ENCODE data around the gene IQGAP1. TPM values are rescaled to one million over a fixed set of nuclear protein-coding genes. Genes with fewer than 3 reads are reported as not detected.
"Not testable (repeated sequence)": the region's sequence is repeated elsewhere in the genome, so short reads cannot be mapped to it uniquely, and the experiment has no call there.

The IQGAP1 gene
- total and polyA plus RNA-seq, 5 donors, result 30.0 to 57.9 (median 53.6) TPM

DNA sequence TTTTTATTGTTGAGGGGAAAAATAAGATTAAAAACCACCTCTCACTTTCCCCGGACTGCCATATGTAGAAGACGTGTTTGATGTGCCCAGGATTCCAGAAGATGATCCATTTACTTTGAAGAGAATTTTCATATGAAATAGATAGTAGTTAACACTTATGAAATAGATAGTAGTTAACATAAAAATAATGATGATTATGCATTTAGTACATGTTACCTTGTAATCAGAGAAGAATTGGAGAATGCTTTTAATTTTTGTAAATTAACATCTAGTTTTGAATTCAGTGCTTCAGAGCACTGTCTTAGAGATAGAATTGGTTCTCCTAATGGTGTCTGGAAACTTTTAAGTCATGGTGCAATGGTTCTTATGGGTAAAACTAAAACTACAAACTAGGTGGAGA is 95.6 kb downstream of the IQGAP1 start:
- WGBS, result 88% methylated on average over 2 of the region's 2 CpGs
- intact Hi-C loops (cut with DNase I), result loop anchor here in 3 of 4 donors (2.0 to 10.0 kb wide), 3 partner anchors 121 to 163 kb away; no protein-coding TSS in a partner anchor
- H3K4me3 ChIP-seq (ENCODE audit: low read length), result no peak overlapping the region
- no peaks in the 10 kb centered on the region for H3K27me3 ChIP-seq (ENCODE audit: control insufficient read depth, insufficient read depth)
- no peaks in the 10 kb centered on the region for H3K4me1 ChIP-seq (ENCODE audit: control insufficient read depth, insufficient read depth, low read length)
- H3K27ac ChIP-seq (ENCODE audit: low read length), result no peak overlapping the region
- ATAC-seq (no peak), DNase-seq (no peak)
- H3K9me3 ChIP-seq (ENCODE audit: control insufficient read depth, low read length), result no peaks in the 10 kb centered on the region

DNA sequence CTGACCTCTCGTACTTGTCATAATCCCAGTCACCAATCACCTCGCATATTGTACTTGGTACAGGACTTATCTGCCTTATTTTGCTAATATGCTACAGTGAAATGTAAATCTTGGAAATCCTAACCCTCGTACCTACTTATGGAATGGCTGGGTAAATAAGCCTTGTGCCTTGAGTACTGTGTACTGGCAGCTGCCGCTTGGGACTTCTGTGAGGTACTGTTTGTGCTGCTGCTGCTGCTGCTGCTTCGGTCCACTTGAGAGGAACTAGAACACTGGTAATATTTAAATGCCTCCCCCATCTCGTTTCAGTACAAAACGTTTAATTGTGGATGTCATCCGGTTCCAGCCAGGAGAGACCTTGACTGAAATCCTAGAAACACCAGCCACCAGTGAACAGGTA is 99.1 kb downstream of the IQGAP1 start:
- Histone ChIP-seq H3K4me1 (ENCODE audit: control insufficient read depth, insufficient read depth, low read length) (no peaks in the 10 kb centered on the region), H3K27me3 (ENCODE audit: control insufficient read depth, insufficient read depth) (no peaks in the 10 kb centered on the region), H3K4me3 (ENCODE audit: low read length) (no peak overlapping the region), H3K27ac (ENCODE audit: low read length) (no peak overlapping the region), H3K9me3 (ENCODE audit: control insufficient read depth, low read length) (no peaks in the 10 kb centered on the region)
- intact Hi-C loops (cut with DNase I), result loop anchor here in 2 of 4 donors (5.0 to 10.0 kb wide), 2 partner anchors 162 to 165 kb away; no protein-coding TSS in a partner anchor
- ATAC-seq, result no peak
- no peak for DNase-seq
- WGBS, result 94% methylated on average over 8 of the region's 8 CpGs

DNA sequence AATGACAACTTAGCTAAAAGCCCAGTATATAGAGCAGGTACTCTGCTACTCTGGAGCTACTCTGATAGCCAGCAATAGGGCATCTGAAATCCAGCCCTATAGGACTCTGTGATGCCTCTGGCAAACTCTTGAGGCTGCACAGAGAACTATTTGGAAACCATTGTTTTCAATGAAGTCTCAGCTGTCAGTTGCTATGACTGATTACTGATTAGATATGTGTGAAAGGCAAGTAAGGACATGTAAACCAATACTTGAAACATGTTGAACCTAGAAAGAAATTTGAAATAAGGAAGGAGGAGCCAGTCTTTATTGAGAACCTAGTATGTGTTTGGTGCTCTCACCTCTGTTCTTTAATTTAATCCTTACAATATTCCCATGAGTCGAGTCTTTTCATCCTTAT is 101.5 kb downstream of the IQGAP1 start:
- Histone ChIP-seq H3K27me3 (ENCODE audit: control insufficient read depth, insufficient read depth) (no peaks in the 10 kb centered on the region), H3K4me3 (ENCODE audit: low read length) (no peak overlapping the region), H3K9me3 (ENCODE audit: control insufficient read depth, low read length) (no peaks in the 10 kb centered on the region), H3K27ac (ENCODE audit: low read length) (no peak overlapping the region), H3K4me1 (ENCODE audit: control insufficient read depth, insufficient read depth, low read length) (no peaks in the 10 kb centered on the region)
- DNase-seq (no peak), ATAC-seq (no peak)
- intact Hi-C loops (cut with DNase I), result loop anchor here in 2 of 4 donors (5.0 to 10.0 kb wide), 2 partner anchors 165 to 167 kb away; no protein-coding TSS in a partner anchor
- 98% methylated on average over 1 of the region's 1 CpG for WGBS

DNA sequence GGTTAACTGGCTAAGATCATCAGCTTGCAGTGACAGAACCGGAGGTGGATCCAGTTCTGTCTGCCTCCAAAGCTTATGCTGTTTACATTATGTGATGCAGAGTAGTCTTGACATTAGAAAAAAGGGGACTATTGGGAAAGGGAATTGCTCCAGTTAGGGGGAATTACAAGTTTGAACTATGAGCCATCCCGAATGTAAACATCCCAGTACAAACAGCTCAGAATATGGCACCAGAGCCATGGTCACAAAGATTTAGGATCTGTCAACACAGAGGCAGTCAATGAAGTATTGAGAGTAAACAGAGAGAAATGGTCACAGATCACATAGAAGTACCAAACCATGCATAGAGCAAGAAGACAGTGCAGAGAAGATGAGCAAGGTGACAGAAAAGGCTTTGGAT is 101.9 kb downstream of the IQGAP1 start:
- intact Hi-C loops (cut with DNase I), result loop anchor here in 2 of 4 donors (5.0 to 10.0 kb wide), 2 partner anchors 165 to 168 kb away; no protein-coding TSS in a partner anchor
- Histone ChIP-seq H3K27me3 (ENCODE audit: control insufficient read depth, insufficient read depth) (no peaks in the 10 kb centered on the region), H3K27ac (ENCODE audit: low read length) (no peak overlapping the region), H3K9me3 (ENCODE audit: control insufficient read depth, low read length) (no peaks in the 10 kb centered on the region), H3K4me1 (ENCODE audit: control insufficient read depth, insufficient read depth, low read length) (no peaks in the 10 kb centered on the region), H3K4me3 (ENCODE audit: low read length) (no peak overlapping the region)
- WGBS, result 96% methylated on average over 2 of the region's 2 CpGs
- DNase-seq (no peak), ATAC-seq (no peak)

DNA sequence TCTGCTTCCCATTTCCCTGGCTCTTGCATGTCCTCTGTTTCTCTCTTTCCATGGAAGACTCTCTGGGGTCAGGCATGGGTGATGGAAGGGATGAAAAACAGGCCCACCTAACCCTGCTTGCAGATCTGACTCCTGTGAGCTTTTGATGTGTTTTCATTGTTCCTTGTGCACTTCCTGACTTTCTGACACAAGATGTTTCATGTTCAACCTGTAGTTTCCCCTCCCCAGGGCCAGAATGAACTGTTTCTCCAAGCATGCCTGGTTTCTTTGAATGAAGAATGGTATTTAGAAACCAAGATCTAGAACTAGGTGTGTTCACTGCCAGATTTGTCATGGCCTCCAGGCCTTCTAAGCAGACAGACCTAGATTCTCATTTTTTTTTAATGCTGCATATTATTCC is 105.6 kb downstream of the IQGAP1 start:
- no peak for DNase-seq
- no peak for ATAC-seq
- Histone ChIP-seq H3K27me3 (ENCODE audit: control insufficient read depth, insufficient read depth) (no peaks in the 10 kb centered on the region), H3K4me3 (ENCODE audit: low read length) (no peak overlapping the region), H3K4me1 (ENCODE audit: control insufficient read depth, insufficient read depth, low read length) (no peaks in the 10 kb centered on the region), H3K27ac (ENCODE audit: low read length) (no peak overlapping the region), H3K9me3 (ENCODE audit: control insufficient read depth, low read length) (no peaks in the 10 kb centered on the region)
- intact Hi-C loops (cut with DNase I), result no loop called here

DNA sequence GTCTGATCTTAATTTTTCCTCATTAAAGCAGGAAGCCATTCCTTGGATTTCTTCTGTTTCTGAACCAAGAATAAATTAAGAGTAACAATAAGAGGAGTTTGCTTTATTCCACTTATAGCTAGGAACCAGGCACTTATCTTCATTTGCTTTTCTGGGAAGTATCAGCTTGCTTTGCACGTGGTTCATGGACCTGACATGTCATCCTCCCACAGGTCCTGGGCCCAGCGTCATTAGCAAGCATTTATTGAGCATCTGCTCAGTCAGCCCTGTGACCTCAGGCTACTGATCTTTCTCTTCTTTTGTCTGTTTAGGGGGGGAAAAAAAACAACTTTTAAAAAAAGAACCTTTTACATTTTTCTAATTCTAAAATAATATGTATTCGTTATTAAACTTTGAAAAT is 107.0 kb downstream of the IQGAP1 start:
- DNase-seq (no peak), ATAC-seq (no peak)
- Histone ChIP-seq H3K9me3 (ENCODE audit: control insufficient read depth, low read length) (no peaks in the 10 kb centered on the region), H3K4me3 (ENCODE audit: low read length) (no peak overlapping the region), H3K27ac (ENCODE audit: low read length) (no peak overlapping the region), H3K27me3 (ENCODE audit: control insufficient read depth, insufficient read depth) (no peaks in the 10 kb centered on the region), H3K4me1 (ENCODE audit: control insufficient read depth, insufficient read depth, low read length) (no peaks in the 10 kb centered on the region)
- intact Hi-C loops (cut with DNase I), result no loop called here
- 59% methylated on average over 3 of the region's 3 CpGs for WGBS

DNA sequence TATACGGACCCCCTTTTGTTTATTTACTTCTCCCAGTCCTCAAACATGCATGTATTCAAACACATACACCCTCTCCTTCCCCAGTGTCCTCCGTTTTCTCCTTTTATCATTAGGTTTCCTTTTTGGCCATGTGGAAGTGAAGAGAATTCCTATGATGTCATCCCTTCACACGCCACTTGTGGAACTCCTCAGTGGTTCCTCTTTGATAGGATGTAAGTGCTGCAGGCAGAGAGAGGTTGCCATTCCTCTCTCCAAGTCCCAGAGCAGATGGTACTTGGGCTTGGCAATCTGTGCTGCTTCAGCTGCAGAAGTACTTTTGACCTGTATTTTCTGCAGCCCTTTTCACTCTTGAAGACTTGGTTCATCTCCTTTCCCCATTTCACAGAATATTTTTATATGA is 108.7 kb downstream of the IQGAP1 start:
- no peak overlapping the region for H3K27ac ChIP-seq (ENCODE audit: low read length)
- H3K27me3 ChIP-seq (ENCODE audit: control insufficient read depth, insufficient read depth), result no peaks in the 10 kb centered on the region
- WGBS, result 23% methylated on average over 3 of the region's 3 CpGs
- no peaks in the 10 kb centered on the region for H3K9me3 ChIP-seq (ENCODE audit: control insufficient read depth, low read length)
- no peak overlapping the region for H3K4me3 ChIP-seq (ENCODE audit: low read length)
- intact Hi-C loops (cut with DNase I), result no loop called here
- ATAC-seq, result peak in 1 of 2 donors; percentile 73
- no peaks in the 10 kb centered on the region for H3K4me1 ChIP-seq (ENCODE audit: control insufficient read depth, insufficient read depth, low read length)
- DNase-seq, result no peak

DNA sequence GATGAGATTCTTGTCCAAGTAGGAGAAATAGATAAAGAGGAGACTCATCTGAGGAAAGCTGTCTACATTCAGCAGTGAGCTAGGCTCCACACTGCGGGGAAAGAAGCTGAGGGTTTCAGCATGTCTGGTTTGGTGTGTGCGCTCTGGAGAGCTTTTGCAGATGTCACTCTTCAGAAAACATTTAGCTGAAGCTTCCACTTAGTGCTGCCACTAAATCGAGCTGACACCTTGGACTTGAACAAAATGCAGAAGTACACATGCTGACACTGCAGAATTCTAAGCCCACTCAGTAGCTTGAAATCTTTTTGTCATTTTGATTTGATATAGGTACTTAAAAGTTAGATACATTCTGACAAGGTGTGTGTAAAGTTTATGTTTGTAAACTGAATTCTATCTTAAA is 109.3 kb downstream of the IQGAP1 start:
- Histone ChIP-seq H3K9me3 (ENCODE audit: control insufficient read depth, low read length) (no peaks in the 10 kb centered on the region), H3K27me3 (ENCODE audit: control insufficient read depth, insufficient read depth) (no peaks in the 10 kb centered on the region), H3K4me1 (ENCODE audit: control insufficient read depth, insufficient read depth, low read length) (no peaks in the 10 kb centered on the region), H3K4me3 (ENCODE audit: low read length) (no peak overlapping the region), H3K27ac (ENCODE audit: low read length) (no peak overlapping the region)
- DNase-seq (no peak), ATAC-seq (peak in 1 of 2 donors; percentile 41)
- intact Hi-C loops (cut with DNase I), result no loop called here
- 50% methylated on average over 3 of the region's 3 CpGs for whole genome bisulfite sequencing

DNA sequence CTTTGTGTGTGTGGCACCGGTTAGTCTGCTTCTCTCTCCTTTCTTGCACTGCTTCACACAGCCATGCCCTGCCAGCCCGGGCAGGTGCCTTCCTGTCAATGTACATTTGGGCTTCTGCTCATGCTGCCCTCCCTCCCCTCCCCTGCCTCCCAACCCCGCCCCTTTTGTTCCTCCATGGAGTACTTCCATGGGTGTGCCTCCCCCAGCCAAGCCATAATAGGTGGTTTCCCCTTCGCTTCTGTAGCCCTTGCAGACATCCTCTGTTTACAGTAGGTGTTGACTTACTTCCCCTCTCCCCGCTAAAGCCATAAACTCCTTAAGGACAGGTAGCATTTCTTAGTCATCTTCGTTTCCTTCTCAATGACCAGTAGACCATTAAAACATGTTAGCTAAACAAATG is 109.9 kb downstream of the IQGAP1 start:
- DNase-seq, result no peak
- Histone ChIP-seq H3K4me3 (ENCODE audit: low read length) (no peak overlapping the region), H3K27me3 (ENCODE audit: control insufficient read depth, insufficient read depth) (no peaks in the 10 kb centered on the region), H3K9me3 (ENCODE audit: control insufficient read depth, low read length) (no peaks in the 10 kb centered on the region), H3K4me1 (ENCODE audit: control insufficient read depth, insufficient read depth, low read length) (no peaks in the 10 kb centered on the region), H3K27ac (ENCODE audit: low read length) (no peak overlapping the region)
- peak in 1 of 2 donors; percentile 57 for ATAC-seq
- 79% methylated on average over 6 of the region's 6 CpGs for WGBS
- intact Hi-C loops (cut with DNase I), result no loop called here

DNA sequence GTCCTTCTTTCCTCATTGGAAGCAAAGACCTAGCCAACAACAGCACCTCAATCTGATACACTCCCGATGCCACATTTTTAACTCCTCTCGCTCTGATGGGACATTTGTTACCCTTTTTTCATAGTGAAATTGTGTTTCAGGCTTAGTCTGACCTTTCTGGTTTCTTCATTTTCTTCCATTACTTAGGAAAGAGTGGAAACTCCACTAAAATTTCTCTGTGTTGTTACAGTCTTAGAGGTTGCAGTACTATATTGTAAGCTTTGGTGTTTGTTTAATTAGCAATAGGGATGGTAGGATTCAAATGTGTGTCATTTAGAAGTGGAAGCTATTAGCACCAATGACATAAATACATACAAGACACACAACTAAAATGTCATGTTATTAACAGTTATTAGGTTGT is 112.1 kb downstream of the IQGAP1 start:
- WGBS, result 88% methylated on average over 2 of the region's 2 CpGs

DNA sequence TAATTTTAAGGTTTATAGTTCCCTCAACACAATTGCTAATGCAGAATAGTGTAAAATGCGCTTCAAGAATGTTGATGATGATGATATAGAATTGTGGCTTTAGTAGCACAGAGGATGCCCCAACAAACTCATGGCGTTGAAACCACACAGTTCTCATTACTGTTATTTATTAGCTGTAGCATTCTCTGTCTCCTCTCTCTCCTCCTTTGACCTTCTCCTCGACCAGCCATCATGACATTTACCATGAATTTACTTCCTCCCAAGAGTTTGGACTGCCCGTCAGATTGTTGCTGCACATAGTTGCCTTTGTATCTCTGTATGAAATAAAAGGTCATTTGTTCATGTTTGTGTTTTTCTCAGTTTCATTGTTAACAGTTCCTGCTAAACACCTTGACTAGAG is 113.9 kb downstream of the IQGAP1 start:
- H3K9me3 ChIP-seq (ENCODE audit: control insufficient read depth, low read length), result no peaks in the 10 kb centered on the region
- intact Hi-C loops (cut with DNase I), result no loop called here
- ATAC-seq (no peak), DNase-seq (no peak)
- WGBS, result 89% methylated on average over 4 of the region's 4 CpGs
- no peak overlapping the region for H3K27ac ChIP-seq (ENCODE audit: low read length)
- no peaks in the 10 kb centered on the region for H3K4me1 ChIP-seq (ENCODE audit: control insufficient read depth, insufficient read depth, low read length)
- H3K27me3 ChIP-seq (ENCODE audit: control insufficient read depth, insufficient read depth), result no peaks in the 10 kb centered on the region
- H3K4me3 ChIP-seq (ENCODE audit: low read length), result no peak overlapping the region

More for the DNA sequence above, 112.1 kb downstream of the IQGAP1 start:
- Histone ChIP-seq H3K4me1 (ENCODE audit: control insufficient read depth, insufficient read depth, low read length) (no peaks in the 10 kb centered on the region), H3K9me3 (ENCODE audit: control insufficient read depth, low read length) (no peaks in the 10 kb centered on the region), H3K27me3 (ENCODE audit: control insufficient read depth, insufficient read depth) (no peaks in the 10 kb centered on the region), H3K27ac (ENCODE audit: low read length) (no peak overlapping the region), H3K4me3 (ENCODE audit: low read length) (no peak overlapping the region)
- DNase-seq, result no peak
- ATAC-seq, result no peak
- intact Hi-C loops (cut with DNase I), result no loop called here

DNA sequence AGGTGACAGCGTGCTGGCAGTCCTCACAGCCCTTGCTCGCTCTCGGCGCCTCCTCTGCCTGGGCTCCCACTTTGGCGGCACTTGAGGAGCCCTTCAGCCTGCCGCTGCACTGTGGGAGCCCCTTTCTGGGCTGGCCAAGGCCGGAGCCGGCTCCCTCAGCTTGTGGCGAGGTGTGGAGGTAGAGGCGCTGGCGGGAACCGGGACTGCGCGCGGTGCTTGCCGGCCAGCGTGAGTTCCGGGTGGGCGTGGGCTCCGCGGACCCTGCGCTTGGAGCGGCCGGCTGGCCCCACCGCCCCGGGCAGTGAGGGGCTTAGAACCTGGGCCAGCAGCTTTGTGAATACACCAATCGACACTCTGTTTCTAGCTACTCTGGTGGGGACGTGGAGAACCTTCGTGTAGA is 122.7 kb downstream of the IQGAP1 start:
- H3K27me3 ChIP-seq (ENCODE audit: control insufficient read depth, insufficient read depth); intact Hi-C loops (cut with DNase I); H3K4me1 ChIP-seq (ENCODE audit: control insufficient read depth, insufficient read depth, low read length); H3K9me3 ChIP-seq (ENCODE audit: control insufficient read depth, low read length); H3K4me3 ChIP-seq (ENCODE audit: low read length); DNase-seq; ATAC-seq; H3K27ac ChIP-seq (ENCODE audit: low read length): not testable (repeated sequence)
- WGBS, result 93% methylated on average over 29 of the region's 29 CpGs
